Smooth muscle cell of the brain vasculature (primary cell): ENCODE measurements around the gene PXT1.
A peak's percentile ranks its signal among the peaks of the same experiment; 100 is the strongest.
"Not testable (repeated sequence)": the region's sequence is repeated elsewhere in the genome, so short reads cannot be mapped to it uniquely, and the experiment has no call there.

Experiments
- DNase-seq: peaks from one replicate; pipeline ENCODE4 v3.0.0-alpha.2; 2012; ENCODE audit warnings: low read depth, low spot score

PXT1 gene

DNA sequence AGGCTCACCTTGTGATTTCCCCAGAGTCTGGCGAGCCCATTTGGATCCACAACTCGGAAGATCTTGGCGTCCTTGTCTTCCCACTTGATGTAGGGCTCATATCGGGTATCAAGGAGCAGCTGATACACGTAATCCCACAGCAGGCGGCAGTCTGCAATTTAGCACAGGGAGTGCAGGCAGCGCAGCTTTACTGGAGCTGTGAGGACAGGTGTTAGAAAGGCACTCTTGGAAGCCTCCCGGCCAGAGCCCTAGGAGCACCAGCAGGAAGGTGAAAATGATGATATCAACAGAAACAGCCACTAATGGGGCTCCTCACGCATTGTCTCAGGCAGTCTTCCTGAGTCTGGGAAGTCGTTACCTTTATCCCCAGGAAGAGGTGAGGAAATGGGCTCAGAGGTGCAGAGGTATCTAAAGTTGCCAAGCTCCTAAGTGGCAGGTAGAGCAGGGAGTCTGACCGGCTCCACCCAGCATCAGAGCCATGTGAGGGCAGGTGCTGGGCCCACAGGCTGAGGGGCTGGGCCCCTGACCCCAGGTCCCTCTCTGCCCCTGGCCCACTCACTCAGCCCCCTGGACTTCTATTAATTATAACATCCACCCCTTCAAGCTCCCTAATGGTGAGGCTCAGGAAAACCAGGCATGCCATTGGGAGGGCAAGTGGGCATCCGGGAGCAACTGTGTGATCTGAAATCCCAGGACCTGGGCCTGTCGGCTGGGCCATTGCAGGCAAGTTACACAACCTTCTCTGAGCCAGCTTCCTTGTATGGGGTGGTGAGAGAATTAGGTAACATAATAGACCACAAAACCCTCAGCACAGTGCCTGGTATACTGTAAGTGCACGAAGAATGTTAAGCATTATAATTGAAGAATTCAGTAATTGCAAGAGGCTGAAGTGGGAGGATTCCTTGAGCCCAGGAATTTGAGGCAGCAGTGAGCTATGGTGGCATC lies 73.5 kb downstream of the PXT1 start:
- no peak for DNase-seq

DNA sequence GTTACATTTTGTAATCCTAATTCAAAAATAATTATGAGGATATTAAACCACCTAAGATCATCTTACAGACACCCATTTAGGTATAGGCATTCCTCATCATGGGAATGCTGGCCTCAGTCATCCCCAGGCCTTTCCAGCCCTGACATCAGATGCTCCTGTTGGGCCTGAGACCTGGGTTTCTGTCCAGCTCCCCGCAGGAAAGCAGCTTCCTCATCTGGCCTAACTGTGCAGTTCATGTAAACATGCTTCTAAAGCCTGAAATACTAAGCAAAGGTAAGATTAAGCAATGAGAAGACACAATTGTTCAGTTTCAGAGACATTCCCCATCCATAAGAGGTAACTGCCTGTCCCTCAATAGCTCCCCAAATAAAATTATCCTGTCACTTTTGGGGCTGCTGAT lies 74.2 kb downstream of the PXT1 start:
- no peak for DNase-seq

DNA sequence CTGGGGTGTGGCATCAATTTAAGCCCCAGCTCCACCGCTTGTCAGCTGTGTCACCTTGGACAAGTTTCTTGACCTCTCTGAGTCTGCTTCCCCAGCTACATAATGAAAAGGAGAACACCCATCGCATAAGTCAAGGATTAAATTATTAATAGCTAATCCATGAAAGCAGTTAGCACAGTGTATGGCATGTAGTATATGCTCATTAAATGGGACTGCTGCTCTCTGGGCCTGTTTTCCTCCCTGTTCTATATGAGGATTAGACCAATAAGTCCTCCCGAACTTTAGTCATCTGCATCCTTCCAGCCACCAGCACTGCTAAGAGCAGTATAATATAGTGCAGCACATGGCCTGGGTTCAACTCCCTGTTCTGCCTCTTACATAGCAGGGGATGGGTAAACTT lies 74.9 kb downstream of the PXT1 start:
- DNase-seq = no peak

DNA sequence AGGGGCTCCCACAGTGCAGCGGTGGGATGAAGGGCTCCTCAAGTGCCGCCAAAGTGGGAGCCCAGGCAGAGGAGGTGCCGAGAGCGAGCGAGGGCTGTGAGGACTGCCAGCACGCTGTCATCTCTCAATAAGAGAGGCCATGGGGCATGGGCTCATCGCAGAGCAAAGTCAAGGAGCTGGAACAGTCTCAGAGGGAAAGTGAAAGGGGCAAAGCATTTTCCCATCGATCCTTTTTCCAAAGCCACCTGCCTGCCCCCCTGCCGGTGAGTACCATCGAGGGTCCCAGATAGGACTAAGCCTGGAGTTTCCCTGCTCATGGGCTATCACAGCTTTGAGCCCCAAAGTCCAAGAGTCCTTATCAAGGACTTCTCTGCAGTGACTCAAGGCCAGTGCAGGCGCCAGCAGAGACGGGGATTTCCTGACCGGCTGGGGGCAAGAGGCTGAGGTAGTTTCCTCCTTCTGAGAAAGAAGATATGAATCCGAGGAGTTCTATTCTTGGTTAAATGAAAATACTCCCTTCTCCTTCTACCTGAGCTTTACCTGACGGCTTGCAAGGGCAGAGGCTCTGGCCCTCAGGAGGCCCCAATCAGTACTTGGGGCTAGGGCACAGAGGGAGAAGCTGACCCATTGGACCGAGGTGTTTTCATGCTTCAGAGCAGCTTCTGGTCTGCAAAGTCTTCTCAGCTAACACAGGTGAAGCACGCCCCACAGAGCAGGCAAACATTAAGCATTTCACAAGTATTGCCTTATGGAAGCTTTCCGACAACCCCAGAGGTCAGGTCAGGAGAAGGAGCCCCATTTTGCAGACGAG lies 77.8 kb downstream of the PXT1 start:
- DNase-seq = no peak

DNA sequence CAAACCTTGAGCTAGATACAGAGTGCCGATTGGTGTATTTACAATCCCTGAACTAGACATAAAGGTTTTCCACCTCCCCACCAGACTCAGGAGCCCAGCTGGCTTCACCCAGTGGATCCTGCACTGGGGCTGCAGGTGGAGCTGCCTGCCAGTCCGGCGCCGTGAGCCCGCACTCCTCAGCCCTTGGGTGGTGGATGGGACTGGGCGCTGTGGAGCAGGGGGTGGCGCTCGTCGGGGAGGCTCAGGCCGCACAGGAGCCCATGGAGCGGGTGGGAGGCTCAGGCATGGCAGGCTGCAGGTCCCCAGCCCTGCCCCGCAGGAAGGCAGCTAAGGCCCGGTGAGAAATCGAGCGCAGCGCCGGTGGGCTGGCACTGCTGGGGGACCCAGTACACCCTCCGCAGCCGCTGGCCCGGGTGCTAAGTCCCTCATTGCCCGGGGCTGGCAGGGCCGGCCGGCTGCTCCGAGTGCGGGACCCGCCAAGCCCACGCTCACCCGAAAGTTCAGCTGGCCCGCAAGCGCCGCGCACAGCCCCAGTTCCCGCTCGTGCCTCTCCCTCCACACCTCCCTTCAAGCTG lies 78.5 kb downstream of the PXT1 start:
- DNase-seq = not testable (repeated sequence)

DNA sequence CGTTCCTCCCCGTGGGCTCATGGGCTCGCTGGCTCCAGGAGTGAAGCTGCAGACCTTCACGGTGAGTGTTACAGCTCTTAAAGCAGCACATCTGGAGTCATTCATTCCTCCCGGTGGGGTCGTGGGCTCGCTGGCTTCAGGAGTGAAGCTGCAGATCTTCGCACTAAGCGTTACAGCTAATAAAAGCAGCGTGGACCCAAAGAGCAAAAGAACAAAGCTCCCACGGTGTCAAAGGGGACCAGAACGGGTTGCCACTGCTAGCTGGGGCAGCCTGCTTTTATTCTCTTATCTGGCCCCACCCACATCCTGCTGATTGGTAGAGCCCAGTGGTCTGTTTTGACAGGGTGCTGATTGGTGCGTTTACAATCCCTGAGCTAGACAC lies 79.3 kb downstream of the PXT1 start:
- not testable (repeated sequence) for DNase-seq

- no peak for DNase-seq
These were observed 79.9 kb downstream of the PXT1 start for GRCh38 chr6:36362551-36363370.

GRCh38 chr6:36361071-36361470 lies 81.6 kb downstream of the PXT1 start:
- DNase-seq = no peak

- DNase-seq = peak; percentile 44
These were observed 82.2 kb downstream of the PXT1 start for GRCh38 chr6:36360241-36361054.

DNA sequence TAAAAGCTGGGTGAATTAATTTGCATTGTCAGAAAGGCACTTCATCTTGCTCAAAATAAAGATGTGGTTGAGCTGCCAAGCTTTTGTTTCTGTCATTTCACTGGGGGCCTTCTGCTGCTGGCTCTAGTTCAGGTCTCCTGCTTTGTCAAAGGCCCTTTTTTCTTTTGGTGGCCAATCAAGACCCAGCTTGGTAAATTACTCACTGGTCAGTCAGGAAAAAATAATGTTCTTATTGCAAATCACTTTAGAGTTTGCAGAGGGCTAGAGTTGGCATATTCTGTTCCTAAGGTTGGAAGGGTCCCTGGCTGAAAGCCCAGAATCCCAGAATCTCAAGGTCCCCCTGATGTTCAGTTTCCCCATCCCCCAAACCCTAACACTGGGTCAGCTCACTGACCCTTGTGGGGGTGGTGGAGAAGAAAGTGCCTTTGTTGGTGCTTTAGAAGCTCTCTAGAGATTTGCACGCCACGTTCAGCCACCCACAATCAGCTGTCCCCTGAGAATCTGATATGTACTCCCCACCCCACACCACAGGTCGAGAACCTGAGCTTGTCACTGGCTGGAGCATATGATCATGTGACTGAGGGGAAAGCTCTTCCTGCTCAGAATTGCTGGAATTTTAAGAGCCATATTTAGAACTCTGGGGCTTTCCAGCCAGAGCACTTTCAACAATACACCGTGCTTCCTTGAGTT lies 84.3 kb downstream of the PXT1 start:
- DNase-seq = no peak

GRCh38 chr6:36357872-36358225 lies 84.8 kb downstream of the PXT1 start:
- DNase-seq = no peak

DNA sequence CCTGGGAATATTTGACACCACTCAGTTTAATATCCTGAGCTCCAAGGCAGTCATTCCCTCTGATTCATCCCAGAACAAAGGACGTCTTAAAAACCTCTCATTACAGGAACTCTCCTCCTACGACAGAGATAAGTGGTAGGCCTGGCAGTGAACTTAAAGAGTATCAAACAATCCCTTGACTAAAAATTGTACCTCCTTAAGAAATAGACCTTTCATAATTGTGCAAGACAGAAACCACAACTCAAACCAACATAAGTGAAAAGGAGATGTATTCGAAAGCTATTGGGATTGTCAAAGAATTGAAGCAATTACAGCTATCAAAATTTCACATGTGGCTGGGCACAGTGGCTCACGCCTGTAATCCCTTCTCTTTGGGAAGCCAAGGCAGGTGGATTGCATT lies 86.8 kb downstream of the PXT1 start:
- no peak for DNase-seq

GRCh38 chr6:36353411-36353915 lies 89.2 kb downstream of the PXT1 start:
- DNase-seq = no peak

GRCh38 chr6:36352477-36353157 lies 90.0 kb downstream of the PXT1 start:
- no peak for DNase-seq

- no peak for DNase-seq
These were observed 91.7 kb downstream of the PXT1 start for GRCh38 chr6:36350681-36351571.

- no peak for DNase-seq
These were observed 92.6 kb downstream of the PXT1 start for GRCh38 chr6:36350082-36350481.

- no peak for DNase-seq
These were observed 93.4 kb downstream of the PXT1 start for GRCh38 chr6:36349240-36349639.

- no peak for DNase-seq
These were observed 95.0 kb downstream of the PXT1 start for GRCh38 chr6:36347621-36348020.
